GM12891 (cell line): ENCODE data around the gene SVOP.
"Not testable (repeated sequence)": the region's sequence is repeated elsewhere in the genome, so short reads cannot be mapped to it uniquely, and the experiment has no call there.

Experiments
- DNase-seq: peaks from one replicate; pipeline ENCODE4 v3.0.0; 2011; ENCODE audit warnings: low spot score; ENCODE audit not compliant: insufficient read length
- FAIRE-seq: peaks from 2 replicates; lab custom pipeline; 2011; peaks lifted over from hg19 to GRCh38; lab: Jason Lieb, UNC
- PAX5 ChIP-seq: IDR thresholded peaks from 2 replicates; pipeline ENCODE4 v1.6.1; 2011; ENCODE audit warnings: low read length, moderate library complexity, mild to moderate bottlenecking; ENCODE audit not compliant: insufficient read depth, severe bottlenecking
- POLR2A ChIP-seq: IDR thresholded peaks from 2 replicates; pipeline ENCODE4 v1.6.1; 2011; ENCODE audit warnings: low read depth, low read length, control low read depth
- POLR2AphosphoS5 ChIP-seq: IDR thresholded peaks from 2 replicates; pipeline ENCODE4 v1.6.1; 2011; ENCODE audit warnings: low read depth, low read length, control low read depth
- POU2F2 ChIP-seq: IDR thresholded peaks from 2 replicates; pipeline ENCODE4 v1.6.1; 2011; ENCODE audit warnings: low read depth, mild to moderate bottlenecking, control low read depth, low read length, moderate library complexity
- SPI1 ChIP-seq: IDR thresholded peaks from 2 replicates; pipeline ENCODE4 v1.6.1; 2011; ENCODE audit warnings: low read depth, low read length, control low read depth
- TAF1 ChIP-seq: IDR thresholded peaks from 2 replicates; pipeline ENCODE4 v1.6.1; 2011; ENCODE audit warnings: low read depth, low read length, control low read depth

SVOP gene

GRCh38 chr12:109053382-109054123 lies 32.7 kb upstream of the SVOP start:
- FAIRE-seq = peak; percentile 47
- DNase-seq = peak; percentile 25
- TF ChIP-seq POLR2A (no peak), POLR2AphosphoS5 (0 out of 2 replicates have a peak, but pooled peaks have one; percentile 43)

GRCh38 chr12:109052414-109053323 lies 31.8 kb upstream of the SVOP start, which contains the start of gene USP30:
TSS of gene USP30 (plus strand) at chr12:109052576. CDS start at chr12:109052679, 103 bp downstream.
- peak; percentile 81 for FAIRE-seq
- peak; percentile 81 for DNase-seq
- peak; percentile 82; the same call in 1 of the 2 replicates for TF ChIP-seq POU2F2
- TF ChIP-seq TAF1 = peak; percentile 47; the same call in 1 of the 2 replicates
- TF ChIP-seq POLR2AphosphoS5 = no peak

- FAIRE-seq (no peak), DNase-seq (no peak)
- no peak for TF ChIP-seq POLR2AphosphoS5
- no peak for TF ChIP-seq POU2F2
- TF ChIP-seq POLR2A = no peak
Observed at GRCh38 chr12:109052097-109052413, 31.2 kb upstream of the SVOP start.

GRCh38 chr12:109049794-109050193 lies 28.9 kb upstream of the SVOP start:
- FAIRE-seq, DNase-seq: not testable (repeated sequence)

GRCh38 chr12:109048706-109049105 lies 27.8 kb upstream of the SVOP start:
- peak; percentile 61 for FAIRE-seq
- not testable (repeated sequence) for DNase-seq

GRCh38 chr12:109047081-109047805 lies 26.4 kb upstream of the SVOP start:
- no peak for FAIRE-seq
- DNase-seq = no peak
- TF ChIP-seq PAX5 = no peak
- TF ChIP-seq POLR2A = no peak
- TF ChIP-seq POU2F2 = no peak
- TF ChIP-seq TAF1 = no peak
- no peak for TF ChIP-seq SPI1
- no peak for TF ChIP-seq POLR2AphosphoS5

- FAIRE-seq (no peak), DNase-seq (no peak)
- TF ChIP-seq POLR2A (no peak), TAF1 (no peak), POU2F2 (no peak), POLR2AphosphoS5 (no peak), PAX5 (no peak)
Observed at GRCh38 chr12:109044241-109044640, 23.4 kb upstream of the SVOP start.

GRCh38 chr12:109036975-109037374 lies 16.1 kb upstream of the SVOP start:
- TF ChIP-seq POU2F2 (no peak), TAF1 (no peak), SPI1 (no peak), POLR2AphosphoS5 (no peak), PAX5 (no peak), POLR2A (no peak)
- no peak for DNase-seq
- no peak for FAIRE-seq

GRCh38 chr12:109033239-109034196 lies 12.7 kb upstream of the SVOP start:
- DNase-seq = no peak
- TF ChIP-seq POU2F2 (no peak), POLR2AphosphoS5 (no peak), SPI1 (no peak), PAX5 (no peak), TAF1 (no peak), POLR2A (no peak)
- FAIRE-seq = no peak
